Muscle layer of colon (tissue), 2 donors: ENCODE results near the gene PATL2.
"Not testable (repeated sequence)": the region's sequence is repeated elsewhere in the genome, so short reads cannot be mapped to it uniquely, and the experiment has no call there.

Experiments
- H3K27ac ChIP-seq: one replicate; pipeline ENCODE4 v1.7.0; 2013; ENCODE audit warnings: low read depth, mild to moderate bottlenecking, low read length, moderate library complexity
- H3K27me3 ChIP-seq, 2 donors: one replicate each; pipeline ENCODE4 v1.7.0; 2013; ENCODE audit warnings: low read length in 2 of 2, mild to moderate bottlenecking in 2 of 2; ENCODE audit not compliant: insufficient read depth in 2 of 2, control insufficient read depth in 1 of 2
- H3K36me3 ChIP-seq: one replicate; pipeline ENCODE4 v1.7.0; 2013; ENCODE audit warnings: mild to moderate bottlenecking, low read length; ENCODE audit not compliant: insufficient read depth
- H3K4me1 ChIP-seq: one replicate; pipeline ENCODE4 v1.7.0; 2013; ENCODE audit warnings: mild to moderate bottlenecking, low read length; ENCODE audit not compliant: insufficient read depth
- H3K4me3 ChIP-seq, 2 donors: one replicate each; pipeline ENCODE4 v1.7.0; 2013; ENCODE audit warnings: low read length in 2 of 2, low read depth in 1 of 2, mild to moderate bottlenecking in 1 of 2, moderate library complexity in 1 of 2
- H3K9ac ChIP-seq: one replicate; pipeline ENCODE4 v1.7.0; 2013; ENCODE audit warnings: low read length
- H3K9me3 ChIP-seq: one replicate; pipeline ENCODE4 v1.7.0; 2013; ENCODE audit warnings: mild to moderate bottlenecking, low read length
- donor health status: abdominal sarcoma.
- donor health status: Adenocarcinoma of cecum.

PATL2 gene

DNA sequence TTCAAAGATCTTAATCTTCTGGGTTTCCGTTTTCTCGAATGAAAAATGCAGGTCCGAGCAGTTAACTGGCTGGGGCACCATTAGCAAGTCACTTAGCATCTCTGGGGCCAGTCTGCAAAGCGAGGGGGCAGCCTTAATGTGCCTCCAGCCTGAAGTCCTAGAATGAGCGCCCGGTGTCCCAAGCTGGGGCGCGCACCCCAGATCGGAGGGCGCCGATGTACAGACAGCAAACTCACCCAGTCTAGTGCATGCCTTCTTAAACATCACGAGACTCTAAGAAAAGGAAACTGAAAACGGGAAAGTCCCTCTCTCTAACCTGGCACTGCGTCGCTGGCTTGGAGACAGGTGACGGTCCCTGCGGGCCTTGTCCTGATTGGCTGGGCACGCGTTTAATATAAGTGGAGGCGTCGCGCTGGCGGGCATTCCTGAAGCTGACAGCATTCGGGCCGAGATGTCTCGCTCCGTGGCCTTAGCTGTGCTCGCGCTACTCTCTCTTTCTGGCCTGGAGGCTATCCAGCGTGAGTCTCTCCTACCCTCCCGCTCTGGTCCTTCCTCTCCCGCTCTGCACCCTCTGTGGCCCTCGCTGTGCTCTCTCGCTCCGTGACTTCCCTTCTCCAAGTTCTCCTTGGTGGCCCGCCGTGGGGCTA, at the start of gene PATL2, which contains the start of gene B2M:
Gene PATL2, minus strand, starts transcription at position 228 of the 647 bp plus-strand sequence. CDS start 34,833 bp downstream, outside the sequence.
Gene B2M, plus strand, starts transcription at position 422 of the 647 bp plus-strand sequence. Its CDS starts 30 bp downstream, at position 452.
- peaks cover 13% of the 10 kb centered on the region for H3K36me3 ChIP-seq
- H3K4me3 ChIP-seq, result peak within 1 kb of the TSS; percentile 89 to 98
- H3K4me1 ChIP-seq, result peaks cover 20% of the 10 kb centered on the region
- peak within 1 kb of the TSS; percentile 92 for H3K9ac ChIP-seq
- H3K27me3 ChIP-seq, result no peaks in the 10 kb centered on the region
- peak within 1 kb of the TSS; percentile 100 for H3K27ac ChIP-seq
- H3K9me3 ChIP-seq, result no peaks in the 10 kb centered on the region

DNA sequence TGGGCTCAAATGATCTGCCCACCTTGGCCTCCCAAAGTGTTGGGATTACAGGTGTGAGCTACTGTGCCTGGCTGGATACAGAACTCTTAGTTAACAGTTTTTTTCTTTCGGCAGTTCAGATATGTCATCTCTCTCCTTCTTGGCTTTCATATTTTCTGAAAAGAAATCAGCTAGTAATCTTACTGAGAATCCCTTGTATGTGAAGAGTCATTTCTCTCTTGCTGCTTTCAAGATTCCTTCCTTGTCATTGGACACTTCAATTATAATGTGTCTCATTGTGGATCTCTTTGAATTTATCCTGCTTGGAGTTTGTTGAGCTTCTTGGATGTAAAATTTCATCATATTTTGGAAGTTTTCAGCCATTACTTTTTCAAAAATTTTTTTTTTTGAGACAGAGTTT, 42.2 kb upstream of the PATL2 start:
- Histone ChIP-seq H3K36me3 (no peaks in the 10 kb centered on the region), H3K27me3 (no peaks in the 10 kb centered on the region), H3K4me3 (no peak overlapping the region), H3K9me3 (no peaks in the 10 kb centered on the region), H3K4me1 (no peaks in the 10 kb centered on the region), H3K27ac (no peak overlapping the region), H3K9ac (no peak overlapping the region)

DNA sequence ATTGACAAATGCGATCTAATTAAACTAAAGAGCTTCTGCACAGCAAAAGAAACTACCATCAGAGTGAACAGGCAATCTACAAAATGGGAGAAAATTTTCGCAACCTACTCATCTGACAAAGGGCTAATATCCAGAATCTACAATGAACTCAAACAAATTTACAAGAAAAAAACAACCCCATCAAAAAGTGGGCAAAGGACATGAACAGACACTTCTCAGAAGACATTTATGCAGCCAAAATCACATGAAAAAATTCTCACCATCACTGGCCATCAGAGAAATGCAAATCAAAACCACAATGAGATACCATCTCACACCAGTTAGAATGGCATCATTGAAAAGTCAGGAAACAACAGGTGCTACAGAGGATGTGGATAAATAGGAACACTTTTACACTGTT, 32.3 kb upstream of the PATL2 start:
- H3K4me1 ChIP-seq, H3K36me3 ChIP-seq, H3K27me3 ChIP-seq, H3K4me3 ChIP-seq, H3K9ac ChIP-seq, H3K9me3 ChIP-seq, H3K27ac ChIP-seq: not testable (repeated sequence)

DNA sequence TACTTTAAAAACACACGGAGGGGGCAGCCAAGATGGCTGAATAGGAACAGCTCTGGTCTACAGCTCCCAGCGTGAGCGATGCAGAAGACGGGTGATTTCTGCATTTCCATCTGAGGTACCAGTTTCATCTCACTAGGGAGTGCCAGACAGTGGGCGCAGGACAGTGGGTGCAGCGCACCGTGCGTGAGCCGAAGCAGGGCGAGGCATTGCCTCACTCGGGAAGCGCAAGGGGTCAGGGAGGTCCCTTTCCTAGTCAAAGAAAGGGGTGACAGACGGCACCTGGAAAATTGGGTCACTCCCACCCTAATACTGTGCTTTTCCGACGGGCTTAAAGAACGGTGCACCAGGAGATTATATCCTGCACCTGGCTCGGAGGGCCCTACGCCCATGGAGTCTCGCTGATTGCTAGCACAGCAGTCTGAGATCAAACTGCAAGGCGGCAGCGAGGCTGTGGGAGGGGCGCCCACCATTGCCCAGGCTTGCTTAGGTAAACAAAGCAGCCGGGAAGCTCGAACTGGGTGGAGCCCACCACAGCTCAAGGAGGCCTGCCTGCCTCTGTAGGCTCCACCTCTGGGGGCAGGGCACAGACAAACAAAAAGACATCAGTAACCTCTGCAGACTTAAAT, 28.2 kb upstream of the PATL2 start:
- not testable (repeated sequence) for H3K27ac ChIP-seq, H3K9ac ChIP-seq, H3K27me3 ChIP-seq, H3K4me3 ChIP-seq, H3K36me3 ChIP-seq, H3K9me3 ChIP-seq
- H3K4me1 ChIP-seq, result peaks cover 14% of the 10 kb centered on the region

DNA sequence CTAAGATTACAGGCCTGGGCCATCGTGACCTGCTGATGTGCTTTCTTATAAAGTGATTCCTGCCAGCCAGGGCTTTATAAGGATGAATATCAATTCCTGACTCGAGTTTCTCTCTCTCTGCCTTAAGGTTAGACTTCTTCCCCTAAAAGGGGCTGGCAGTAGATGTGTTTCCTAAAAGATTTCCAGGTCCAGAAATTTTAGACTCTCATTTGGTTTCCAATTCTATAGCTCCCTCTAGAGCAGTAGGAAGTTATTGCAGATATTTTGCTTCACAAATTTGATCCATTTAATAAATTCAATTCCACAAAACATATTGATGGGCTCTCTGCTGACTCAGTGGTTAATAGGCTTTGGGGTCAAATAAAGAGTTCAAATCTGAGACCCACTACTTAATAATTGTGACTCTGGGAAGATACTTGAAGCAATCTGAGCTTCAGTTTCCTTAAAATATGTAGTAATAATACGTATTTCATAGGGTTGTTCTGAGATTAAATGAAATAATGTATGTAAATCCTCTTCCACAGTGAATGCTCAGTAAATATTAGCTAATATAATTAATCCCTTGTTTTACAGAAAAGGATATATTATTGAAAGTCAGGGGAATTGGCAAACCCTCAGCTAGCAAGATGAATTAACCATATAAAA, 27.3 kb upstream of the PATL2 start:
- H3K4me3 ChIP-seq, result no peak overlapping the region
- H3K27ac ChIP-seq, result no peak overlapping the region
- peaks cover 14% of the 10 kb centered on the region for H3K4me1 ChIP-seq
- no peak overlapping the region for H3K9ac ChIP-seq
- H3K36me3 ChIP-seq, result no peaks in the 10 kb centered on the region
- no peaks in the 10 kb centered on the region for H3K27me3 ChIP-seq
- no peaks in the 10 kb centered on the region for H3K9me3 ChIP-seq

DNA sequence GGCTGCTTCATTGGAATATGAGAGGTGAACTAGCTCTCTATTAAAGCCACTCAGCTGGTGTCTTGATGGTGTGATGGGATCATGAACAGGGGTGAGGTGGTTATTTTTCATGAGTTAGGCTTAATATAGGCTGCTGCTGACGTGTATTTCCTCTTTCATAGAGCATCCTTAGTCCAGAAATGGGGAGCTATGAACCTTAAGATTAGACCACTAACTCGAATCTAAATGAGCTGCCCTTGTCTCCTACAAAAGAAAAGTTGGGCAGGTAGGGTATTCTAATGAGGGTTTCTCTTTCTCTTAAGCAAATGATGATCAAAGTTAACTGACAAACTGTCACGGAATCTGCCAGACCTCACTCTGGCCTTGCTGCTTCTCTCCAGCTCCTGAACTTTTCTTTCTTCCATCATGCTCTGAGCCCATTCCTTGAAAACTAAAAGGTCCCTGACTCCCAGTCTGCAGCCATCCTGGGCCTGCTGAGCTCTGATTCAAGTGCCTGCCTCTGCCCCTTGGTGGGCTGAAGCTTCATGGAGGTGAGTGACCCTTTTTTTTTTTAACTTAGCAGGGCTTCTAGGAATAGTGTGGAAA, 25.1 kb upstream of the PATL2 start, which contains the start of gene TRIM69:
Gene TRIM69, plus strand, starts transcription at position 348 of the 585 bp plus-strand sequence. Its CDS starts 177 bp downstream, at position 525.
- no peak within 1 kb of the TSS for H3K9ac ChIP-seq

DNA sequence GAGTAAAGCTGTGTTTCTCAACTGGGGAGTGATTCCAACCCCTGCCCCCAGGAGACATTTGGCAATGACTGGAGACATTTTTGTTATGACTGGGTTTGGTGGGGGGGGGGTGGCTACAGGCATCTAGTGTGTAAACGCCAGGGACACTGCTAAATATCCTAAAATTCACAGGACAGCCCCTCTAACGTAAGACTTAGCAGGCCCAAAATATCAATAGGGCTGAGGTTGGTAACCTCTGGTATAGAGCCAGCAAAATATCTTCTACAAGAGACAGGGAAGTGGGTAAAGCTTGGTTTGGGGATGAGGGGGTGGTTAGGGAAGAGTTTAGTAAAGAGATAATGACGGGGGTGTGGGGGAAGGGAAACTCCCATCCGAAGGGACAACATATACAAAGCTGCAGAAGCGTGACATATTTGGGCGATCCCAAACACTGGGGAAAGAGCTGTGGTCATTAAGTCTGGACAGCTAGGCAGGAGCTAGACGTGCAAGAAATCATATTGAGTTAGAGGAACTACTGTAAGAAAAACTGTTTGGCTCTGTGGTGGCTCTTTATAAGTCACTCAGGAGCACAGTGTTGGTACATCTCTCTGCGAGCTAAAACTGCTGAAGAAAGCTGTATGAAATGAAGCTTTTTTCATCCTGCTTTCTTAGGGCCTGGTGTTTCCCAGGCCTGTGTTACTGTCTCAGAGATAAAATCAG, 24.5 kb upstream of the PATL2 start:
- Histone ChIP-seq H3K27ac (no peak overlapping the region), H3K4me3 (peak overlapping the region in 1 of 2 donors; percentile 28), H3K4me1 (peaks cover 16% of the 10 kb centered on the region), H3K27me3 (no peaks in the 10 kb centered on the region), H3K36me3 (peaks cover 11% of the 10 kb centered on the region), H3K9ac (no peak overlapping the region), H3K9me3 (no peaks in the 10 kb centered on the region)

More for the DNA sequence above, 25.1 kb upstream of the PATL2 start, which contains the start of gene TRIM69:
- H3K27ac ChIP-seq, result no peak within 1 kb of the TSS
- H3K4me1 ChIP-seq, result peaks cover 14% of the 10 kb centered on the region
- peaks cover 11% of the 10 kb centered on the region for H3K36me3 ChIP-seq
- no peaks in the 10 kb centered on the region for H3K27me3 ChIP-seq
- peak within 1 kb of the TSS in 1 of 2 donors; percentile 28 for H3K4me3 ChIP-seq
- no peaks in the 10 kb centered on the region for H3K9me3 ChIP-seq

DNA sequence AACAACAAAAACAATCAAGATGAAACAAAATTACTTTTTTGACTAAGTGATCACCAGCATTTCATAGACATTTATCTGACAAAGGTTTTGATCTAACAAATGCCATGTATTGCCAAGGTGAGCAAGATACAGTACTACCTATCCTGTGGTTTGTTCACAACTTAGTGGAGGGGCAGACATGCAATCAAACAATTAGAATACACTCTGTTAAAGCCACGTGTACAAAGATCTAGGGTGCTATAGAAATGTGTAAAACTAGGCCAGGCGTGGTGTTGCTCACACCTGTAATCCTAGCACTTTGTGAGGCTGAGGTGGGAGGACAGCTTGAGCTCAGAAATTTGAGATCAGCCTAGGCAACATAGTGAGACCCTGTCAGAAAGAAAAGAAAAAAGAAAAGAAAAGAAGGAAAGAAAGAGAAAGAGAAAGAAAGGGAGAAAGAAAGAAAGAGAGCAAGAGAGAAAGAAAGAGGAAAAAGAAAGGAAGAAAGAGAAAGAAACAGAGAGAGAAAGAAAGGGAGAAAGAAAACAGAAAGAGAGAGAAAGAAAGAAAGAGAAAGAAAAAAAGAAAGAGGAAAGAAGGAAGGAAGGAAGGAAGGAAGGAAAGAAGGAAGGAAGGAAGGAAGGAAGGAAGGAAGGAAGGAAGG, 23.8 kb upstream of the PATL2 start:
- Histone ChIP-seq H3K4me1 (peaks cover 19% of the 10 kb centered on the region), H3K36me3 (peaks cover 11% of the 10 kb centered on the region), H3K27ac (no peak overlapping the region), H3K9ac (no peak overlapping the region), H3K9me3 (no peaks in the 10 kb centered on the region), H3K27me3 (no peaks in the 10 kb centered on the region), H3K4me3 (peak overlapping the region in 1 of 2 donors; percentile 28)

DNA sequence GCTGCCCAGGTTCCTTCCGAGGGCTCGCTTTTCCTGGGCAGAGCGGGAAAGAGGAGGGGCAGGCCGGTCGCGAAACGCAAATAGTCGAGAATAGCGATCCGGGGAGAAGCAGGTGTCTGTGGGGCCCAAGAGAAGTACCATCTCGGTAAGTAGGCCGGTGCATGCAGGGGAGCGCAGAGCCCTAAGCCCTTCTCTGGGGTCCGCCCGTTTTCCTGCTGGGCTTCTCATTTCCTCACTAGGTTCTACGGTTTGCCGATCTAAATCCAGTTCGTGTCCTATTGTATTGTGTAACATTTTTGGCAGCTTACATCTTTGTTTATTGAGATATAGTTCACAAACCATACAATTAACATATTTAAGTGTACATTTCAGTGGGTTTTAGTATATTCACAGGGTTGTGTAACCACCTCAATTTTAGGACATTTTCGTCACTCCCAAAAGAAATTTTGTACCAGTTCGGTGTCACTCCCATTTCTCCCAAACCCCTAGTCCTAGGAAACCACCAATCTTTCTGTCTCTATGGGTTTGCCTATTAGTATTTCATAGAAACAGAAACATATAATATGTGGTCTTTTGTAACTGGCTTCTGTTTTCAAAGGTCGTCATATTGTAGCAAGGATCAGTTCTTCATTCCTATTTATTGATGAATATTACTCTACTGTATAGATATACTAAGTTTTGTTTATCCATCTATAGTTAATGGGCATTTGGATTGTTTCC, 18.4 kb upstream of the PATL2 start:
- peak overlapping the region; percentile 84 to 88 for H3K4me3 ChIP-seq
- no peaks in the 10 kb centered on the region for H3K9me3 ChIP-seq
- H3K27ac ChIP-seq, result peak overlapping the region; percentile 92
- H3K27me3 ChIP-seq, result no peaks in the 10 kb centered on the region
- H3K4me1 ChIP-seq, result peaks cover 21% of the 10 kb centered on the region
- H3K9ac ChIP-seq, result peak overlapping the region; percentile 98
- H3K36me3 ChIP-seq, result peaks cover 11% of the 10 kb centered on the region
